OCI-LY1 (cell line): ENCODE measurements around the gene SETDB1.
"Not testable (repeated sequence)": the region's sequence is repeated elsewhere in the genome, so short reads cannot be mapped to it uniquely, and the experiment has no call there.

Experiments used
- H2AFZ ChIP-seq: fragments of 200-600 bp; sonication (generic), shearing (Covaris generic); 2 replicates; pipeline ENCODE4 v1.6.0; 2014; ENCODE audit warnings: antibody characterized with exemption, mild to moderate bottlenecking, low read length
- H3F3A ChIP-seq: fragments of 200-600 bp; sonication (generic), shearing (Covaris generic); 2 replicates; pipeline ENCODE4 v1.6.0; 2014; ENCODE audit warnings: mild to moderate bottlenecking, antibody characterized with exemption, low read length, moderate library complexity; ENCODE audit not compliant: insufficient read depth
- H3K27ac ChIP-seq: fragments of 200-600 bp; sonication (generic); 2 replicates; pipeline ENCODE4 v1.5.1; 2014; ENCODE audit warnings: low read length, mixed run types, mild to moderate bottlenecking, low read depth; ENCODE audit not compliant: poor library complexity, severe bottlenecking
- H3K27me3 ChIP-seq: fragments of 200-600 bp; sonication (generic); 2 replicates; pipeline ENCODE4 v1.6.0; 2014; ENCODE audit warnings: antibody characterized with exemption, mild to moderate bottlenecking, low read length, moderate library complexity; ENCODE audit not compliant: insufficient read depth
- H3K36me3 ChIP-seq: fragments of 200-600 bp; sonication (generic); 2 replicates; pipeline ENCODE4 v1.6.1; 2014; ENCODE audit warnings: mild to moderate bottlenecking, antibody characterized with exemption, low read length, moderate library complexity, mixed read lengths; ENCODE audit not compliant: insufficient read depth
- H3K4me1 ChIP-seq: fragments of 200-600 bp; sonication (generic); 2 replicates; pipeline ENCODE4 v1.5.1; 2014; ENCODE audit warnings: mild to moderate bottlenecking, low read length, moderate library complexity; ENCODE audit not compliant: insufficient read depth, severe bottlenecking
- H3K4me2 ChIP-seq: fragments of 200-600 bp; sonication (generic), shearing (Covaris generic); 2 replicates; pipeline ENCODE4 v1.6.1; 2014; ENCODE audit warnings: low read length
- H3K4me3 ChIP-seq: fragments of 200-600 bp; sonication (generic); 2 replicates; pipeline ENCODE4 v1.5.1; 2014; ENCODE audit warnings: low read length, low read depth, mild to moderate bottlenecking, mixed read lengths; ENCODE audit not compliant: poor library complexity, severe bottlenecking
- H3K79me2 ChIP-seq: fragments of 200-600 bp; shearing (Covaris generic); 2 replicates; pipeline ENCODE4 v1.6.1; 2016; ENCODE audit warnings: mixed run types, low read length, mixed read lengths; ENCODE audit not compliant: insufficient read depth
- H3K9ac ChIP-seq: fragments of 200-600 bp; sonication (generic), shearing (Covaris generic); 2 replicates; pipeline ENCODE4 v1.6.1; 2014; ENCODE audit warnings: mild to moderate bottlenecking, low read length, mixed read lengths
- H3K9me2 ChIP-seq: fragments of 200-600 bp; sonication (generic), shearing (Covaris generic); 2 replicates; pipeline ENCODE4 v1.6.1; 2014; ENCODE audit warnings: low read depth, mild to moderate bottlenecking, low read length, mixed read lengths
- H3K9me3 ChIP-seq: fragments of 200-600 bp; shearing (Covaris generic); 2 replicates; pipeline ENCODE4 v1.6.1; 2014; ENCODE audit warnings: low read length, mixed read lengths
- H4K20me1 ChIP-seq: fragments of 200-600 bp; sonication (generic), shearing (Covaris generic); 2 replicates; pipeline ENCODE4 v1.6.0; 2016; ENCODE audit warnings: mild to moderate bottlenecking, low read length; ENCODE audit not compliant: insufficient read depth
- EZH2 ChIP-seq: fragments of 200-600 bp; sonication (generic), shearing (Covaris generic); IDR thresholded peaks from 2 replicates; pipeline ENCODE4 v1.8.0; 2017; ENCODE audit warnings: borderline replicate concordance, mixed run types, mild to moderate bottlenecking, antibody characterized with exemption, low read length, moderate library complexity, mixed read lengths
- TF ChIP-seq, protein P1 (sequence below): fragments of 200-600 bp; sonication (generic), shearing (Covaris generic); IDR thresholded peaks from 2 replicates; pipeline ENCODE4 v1.5.1; 2017; ENCODE audit warnings: mild to moderate bottlenecking, antibody characterized with exemption, low read length, moderate library complexity, mixed read lengths

The SETDB1 gene

DNA sequence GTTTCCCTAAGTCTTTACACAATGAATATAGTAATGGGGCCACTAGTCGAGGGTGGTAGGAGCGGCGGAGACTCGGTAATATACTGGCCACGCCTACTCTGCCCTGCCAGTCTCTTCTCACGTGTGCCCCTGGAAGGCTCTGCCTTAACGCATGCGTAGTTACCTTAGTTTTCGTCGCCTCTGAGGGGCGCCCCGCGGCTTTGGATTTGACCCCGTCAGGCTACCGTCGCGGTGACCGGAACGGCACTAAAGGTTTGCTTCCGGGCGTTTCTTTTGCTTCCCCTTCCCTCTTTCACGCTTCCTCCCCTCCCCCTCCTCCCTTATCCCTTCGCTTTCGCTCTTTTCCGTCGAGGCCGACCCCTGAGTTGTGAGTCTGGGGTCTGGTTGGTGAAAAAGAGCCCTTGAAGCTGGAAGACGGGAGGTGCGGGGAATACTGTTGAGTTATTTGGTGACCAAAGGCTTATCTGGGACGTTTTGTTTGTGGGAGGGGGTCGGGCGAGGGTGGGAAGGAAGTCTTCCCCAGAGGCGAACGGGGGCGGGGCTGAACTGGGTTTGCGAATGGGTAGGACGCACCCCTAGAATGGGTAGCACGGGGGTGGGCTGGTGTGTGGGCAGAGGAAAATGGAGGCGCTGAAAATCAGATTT lies at the start of gene SETDB1:
SETDB1 (plus strand) TSS at position 267 of the 645 bp plus-strand sequence. CDS start 1,352 bp downstream, outside the sequence.
- H4K20me1 ChIP-seq, result no peaks in the 10 kb centered on the region
- H3K9me2 ChIP-seq, result no peaks in the 10 kb centered on the region
- H3K9me3 ChIP-seq, result no peaks in the 10 kb centered on the region
- H2AFZ ChIP-seq, result no peak within 1 kb of the TSS
- no peaks in the 10 kb centered on the region for H3F3A ChIP-seq
- H3K4me1 ChIP-seq, result peaks cover 23% of the 10 kb centered on the region
- peak within 1 kb of the TSS; percentile 76 for H3K27ac ChIP-seq
- no peak for TF ChIP-seq EZH2
- TF ChIP-seq, protein P1, sequence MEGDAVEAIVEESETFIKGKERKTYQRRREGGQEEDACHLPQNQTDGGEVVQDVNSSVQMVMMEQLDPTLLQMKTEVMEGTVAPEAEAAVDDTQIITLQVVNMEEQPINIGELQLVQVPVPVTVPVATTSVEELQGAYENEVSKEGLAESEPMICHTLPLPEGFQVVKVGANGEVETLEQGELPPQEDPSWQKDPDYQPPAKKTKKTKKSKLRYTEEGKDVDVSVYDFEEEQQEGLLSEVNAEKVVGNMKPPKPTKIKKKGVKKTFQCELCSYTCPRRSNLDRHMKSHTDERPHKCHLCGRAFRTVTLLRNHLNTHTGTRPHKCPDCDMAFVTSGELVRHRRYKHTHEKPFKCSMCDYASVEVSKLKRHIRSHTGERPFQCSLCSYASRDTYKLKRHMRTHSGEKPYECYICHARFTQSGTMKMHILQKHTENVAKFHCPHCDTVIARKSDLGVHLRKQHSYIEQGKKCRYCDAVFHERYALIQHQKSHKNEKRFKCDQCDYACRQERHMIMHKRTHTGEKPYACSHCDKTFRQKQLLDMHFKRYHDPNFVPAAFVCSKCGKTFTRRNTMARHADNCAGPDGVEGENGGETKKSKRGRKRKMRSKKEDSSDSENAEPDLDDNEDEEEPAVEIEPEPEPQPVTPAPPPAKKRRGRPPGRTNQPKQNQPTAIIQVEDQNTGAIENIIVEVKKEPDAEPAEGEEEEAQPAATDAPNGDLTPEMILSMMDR, result no peak
- peak within 1 kb of the TSS; percentile 79 for H3K4me3 ChIP-seq
- H3K27me3 ChIP-seq, result no peaks in the 10 kb centered on the region
- H3K4me2 ChIP-seq, result peak within 1 kb of the TSS; percentile 71
- H3K9ac ChIP-seq, result peak within 1 kb of the TSS; percentile 87
- peaks cover 37% of the 10 kb centered on the region for H3K36me3 ChIP-seq
- no peaks in the 10 kb centered on the region; the same call in 1 of the 2 replicates for H3K79me2 ChIP-seq

DNA sequence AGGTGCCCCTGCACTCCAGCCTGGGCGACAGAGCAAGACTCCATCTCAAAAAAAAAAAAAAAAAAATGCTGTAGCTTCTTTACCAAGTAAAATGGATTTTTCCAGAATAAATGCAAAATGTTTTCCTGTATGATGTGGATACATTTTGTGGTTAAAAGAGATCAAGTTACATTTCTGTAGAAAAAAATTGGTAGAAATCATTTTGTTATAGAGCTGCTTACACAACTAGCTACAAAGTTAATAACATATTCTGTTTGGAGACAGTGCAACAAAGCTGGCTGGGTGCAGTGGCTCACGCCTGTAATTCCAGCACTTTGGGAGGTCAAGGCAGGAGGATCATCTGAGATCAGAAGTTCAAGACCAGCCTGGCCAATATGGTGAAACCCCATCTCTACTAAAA lies 47.2 kb upstream of the SETDB1 start:
- H3K4me3 ChIP-seq, H3K9ac ChIP-seq, H3K9me3 ChIP-seq, H3F3A ChIP-seq, H4K20me1 ChIP-seq, H2AFZ ChIP-seq, H3K9me2 ChIP-seq, H3K27me3 ChIP-seq, H3K27ac ChIP-seq, H3K36me3 ChIP-seq, H3K4me2 ChIP-seq: not testable (repeated sequence)
- peaks cover 18% of the 10 kb centered on the region for H3K79me2 ChIP-seq
- peaks cover 21% of the 10 kb centered on the region for H3K4me1 ChIP-seq

DNA sequence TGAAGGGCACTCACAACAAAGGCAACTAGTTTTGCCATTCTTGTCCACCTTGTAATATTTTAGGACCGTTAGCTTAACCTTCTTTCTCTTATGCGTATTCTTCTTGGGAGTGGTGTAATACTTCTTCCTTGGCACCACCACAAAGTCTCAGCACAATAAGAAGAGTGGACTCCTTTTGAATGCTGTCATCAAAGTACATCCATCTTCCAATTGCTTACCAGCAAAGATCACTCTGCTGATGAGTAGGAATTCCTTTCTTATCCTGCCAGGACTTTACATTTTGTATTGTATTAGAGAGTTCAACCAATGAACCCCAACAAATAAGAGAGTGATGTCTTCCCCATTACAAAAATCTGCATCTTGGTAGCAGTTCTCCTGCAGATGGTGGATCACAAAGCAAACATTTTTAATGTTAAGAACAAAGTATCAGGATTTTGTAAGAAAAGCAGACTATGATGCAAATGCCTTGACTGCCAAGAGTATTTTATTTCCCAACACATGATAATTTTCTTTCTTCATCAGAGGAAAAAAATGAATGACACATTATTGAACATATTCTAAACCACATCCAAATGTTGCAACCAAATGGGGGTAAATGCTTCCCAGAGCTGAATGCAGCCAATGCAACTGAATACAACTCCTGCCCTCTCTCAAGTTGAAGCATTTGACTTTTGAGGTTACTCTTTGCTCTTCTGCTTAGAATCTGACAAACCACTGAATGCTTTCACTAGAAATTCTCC lies 44.7 kb upstream of the SETDB1 start:
- Histone ChIP-seq H3K36me3 (no peaks in the 10 kb centered on the region), H3K27ac (no peak overlapping the region), H2AFZ (no peak overlapping the region), H3K9ac (no peak overlapping the region), H3K9me2 (no peaks in the 10 kb centered on the region), H3K27me3 (no peaks in the 10 kb centered on the region), H3K9me3 (no peaks in the 10 kb centered on the region), H3K4me3 (no peak overlapping the region), H3K79me2 (no peaks in the 10 kb centered on the region), H3K4me2 (no peak overlapping the region), H3F3A (no peaks in the 10 kb centered on the region), H3K4me1 (peaks cover 4% of the 10 kb centered on the region), H4K20me1 (no peaks in the 10 kb centered on the region)
- TF ChIP-seq EZH2, result no peak
- TF ChIP-seq, protein P1, result no peak

DNA sequence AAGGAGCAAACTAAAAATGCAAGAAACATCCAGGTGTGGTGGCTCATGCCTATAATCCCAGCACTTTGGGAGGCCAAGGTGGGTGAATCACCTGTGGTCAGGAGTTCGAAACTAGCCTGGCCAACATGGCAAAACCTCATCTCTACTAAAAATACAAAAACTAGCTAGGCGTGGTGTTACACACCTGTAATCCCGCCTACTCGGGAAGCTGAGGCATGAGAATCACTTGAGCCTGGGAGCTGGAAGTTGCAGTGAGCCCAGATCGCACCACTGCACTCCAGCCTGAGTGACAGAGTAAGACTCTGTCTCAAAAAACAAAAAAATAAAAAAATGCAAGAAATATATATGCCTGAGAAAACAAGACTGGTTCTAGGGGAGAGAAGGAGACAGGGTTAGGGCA lies 43.0 kb upstream of the SETDB1 start:
- H3K9me2 ChIP-seq, H3K4me1 ChIP-seq, H3K36me3 ChIP-seq, H2AFZ ChIP-seq, H3F3A ChIP-seq, H3K4me2 ChIP-seq, H3K79me2 ChIP-seq, H4K20me1 ChIP-seq, H3K9me3 ChIP-seq, H3K27me3 ChIP-seq, H3K9ac ChIP-seq, H3K4me3 ChIP-seq, H3K27ac ChIP-seq: not testable (repeated sequence)
